DND-41 (cell line): Measurements from ENCODE around the gene TCAP.

Experiments used
- CTCF ChIP-seq: IDR thresholded peaks from 2 replicates; pipeline ENCODE4 v1.5.1; 2012; ENCODE audit warnings: borderline replicate concordance, low read length, moderate library complexity, mild to moderate bottlenecking; ENCODE audit not compliant: poor library complexity, severe bottlenecking; ENCODE audit errors: extremely low read depth
- EZH2 ChIP-seq: IDR thresholded peaks from 3 replicates; pipeline ENCODE4 v1.6.1; 2012; ENCODE audit warnings: borderline replicate concordance, low read depth, mild to moderate bottlenecking, moderate library complexity, low read length, inconsistent platforms; ENCODE audit not compliant: severe bottlenecking

DNA sequence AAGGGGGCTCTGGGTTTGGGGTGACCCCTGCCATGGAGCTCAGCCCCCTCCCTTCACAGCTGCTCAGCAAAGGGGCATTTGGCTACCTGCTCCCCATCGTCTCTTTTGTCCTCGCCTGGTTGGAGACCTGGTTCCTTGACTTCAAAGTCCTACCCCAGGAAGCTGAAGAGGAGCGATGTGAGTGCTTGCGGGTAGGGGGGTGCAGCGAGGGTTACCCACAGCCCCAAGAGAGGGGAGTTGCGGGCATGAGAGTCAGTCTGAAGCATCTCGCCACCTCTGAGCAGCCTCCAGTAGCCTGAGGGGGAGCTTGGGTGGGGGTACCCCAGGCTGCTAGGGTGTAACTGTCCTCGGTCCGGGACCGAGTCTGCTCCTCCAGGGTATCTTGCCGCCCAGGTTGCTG is 6.8 kb upstream of the TCAP start:
- TF ChIP-seq CTCF (no peak), EZH2 (no peak)
